Thyroid gland (tissue), 4 donors: Measurements from ENCODE around the gene ZBTB42. TPM values are rescaled to one million over a fixed set of nuclear protein-coding genes. Genes with fewer than 3 reads are reported as not detected.
"Not testable (repeated sequence)": the region's sequence is repeated elsewhere in the genome, so short reads cannot be mapped to it uniquely, and the experiment has no call there.

Experiments used
- DNase-seq, 2 donors: peaks; one replicate each; pipeline ENCODE4 v3.0.0-alpha.2; 2019
- H3K27ac ChIP-seq, 3 donors: fragments of 200-600 bp; sonication (generic); 1 replicate in 2 of 3; 2 replicates in 1 of 3; pipeline ENCODE4 v1.5.1; 2016 to 2019; ENCODE audit warnings: mild to moderate bottlenecking in 1 of 3, moderate library complexity in 1 of 3
- H3K27me3 ChIP-seq: fragments of 200-600 bp; sonication (generic); one replicate; pipeline ENCODE4 v1.5.1; 2019
- H3K36me3 ChIP-seq, 2 donors: fragments of 200-600 bp; sonication (generic); one replicate each; pipeline ENCODE4 v1.5.1; 2016 to 2019
- H3K4me1 ChIP-seq, 2 donors: fragments of 200-600 bp; sonication (generic); one replicate each; pipeline ENCODE4 v1.5.1; 2017 to 2019
- H3K4me3 ChIP-seq, 3 donors: fragments of 200-600 bp; sonication (generic); replicated peaks in 1 of 3; 1 replicate in 2 of 3; 2 replicates in 1 of 3; pipeline ENCODE4 v1.5.1; 2016; ENCODE audit warnings: mild to moderate bottlenecking in 1 of 3
- H3K9me3 ChIP-seq: fragments of 200-600 bp; sonication (generic); one replicate; pipeline ENCODE4 v1.5.1; 2017
- CTCF ChIP-seq, 6 experiments: fragments of 200-600 bp in 3 of 6; fragments of 450-650 bp in 3 of 6; sonication (generic) in 3 of 6; IDR thresholded peaks; one replicate each; pipeline ENCODE4 v1.5.1; 2016 to 2019; ENCODE audit warnings: antibody characterized with exemption in 6 of 6, mild to moderate bottlenecking in 2 of 6, inconsistent platforms in 1 of 6, moderate library complexity in 1 of 6
- POLR2A ChIP-seq, 2 donors: fragments of 450-650 bp; IDR thresholded peaks; one replicate each; pipeline ENCODE4 v1.6.1; 2017; ENCODE audit warnings: antibody characterized with exemption in 2 of 2, mild to moderate bottlenecking in 2 of 2, moderate library complexity in 1 of 2
- WGBS, 2 donors: methylation state at CpG; one replicate each; pipeline ENCODE4 v1.1.5; 2017; 5-methylcytosine and 5-hydroxymethylcytosine counted together
- intact Hi-C: fragments of 100-400 bp; cut with DNase I; formaldehyde crosslinking; loops from one replicate; pipeline ENCODE4 v1.15.1; 2023
- total RNA-seq, 4 donors: library from RNA; depleted of rRNA; stranded (reverse); fragments of >200 nt; gene quantifications; one replicate each; pipeline ENCODE4 v1.2.3, GENCODE V29; 2016

The ZBTB42 gene
- total RNA-seq, 4 donors from 2014 or later: 12.9 to 29.4 (median 16.8) TPM

- no peak overlapping the region for H3K27ac ChIP-seq
- WGBS, 2 donors: 87 to 89% methylated on average over 7 of the region's 7 CpGs
- intact Hi-C loops: no loop called here
- no peaks in the 10 kb centered on the region for H3K27me3 ChIP-seq
- H3K4me3 ChIP-seq: no peak overlapping the region
- H3K36me3 ChIP-seq: no peaks in the 10 kb centered on the region
- no peaks in the 10 kb centered on the region for H3K9me3 ChIP-seq
- TF ChIP-seq CTCF (IDR thresholded peaks at IDR 0.05) (no peak), POLR2A (IDR thresholded peaks at IDR 0.05) (no peak)
- peaks cover 14 to 21% of the 10 kb centered on the region in 2 donors for H3K4me1 ChIP-seq
- no peak for DNase-seq
These were observed 12.4 kb downstream of the ZBTB42 start for GRCh38 chr14:104813286-104813685.

- peak overlapping the region in 1 of 3 donors; percentile 93 for H3K27ac ChIP-seq
- peaks cover 14 to 21% of the 10 kb centered on the region in 2 donors for H3K4me1 ChIP-seq
- H3K4me3 ChIP-seq: peak overlapping the region in 1 of 3 donors; percentile 70
- H3K27me3 ChIP-seq, DNase-seq, H3K9me3 ChIP-seq, H3K36me3 ChIP-seq, intact Hi-C loops: not testable (repeated sequence)
- WGBS, 2 donors: 81 to 86% methylated on average over 15 of the region's 15 CpGs
These were observed 13.8 kb downstream of the ZBTB42 start for GRCh38 chr14:104814701-104815100.

- intact Hi-C loops: no loop called here
- Histone ChIP-seq H3K27me3 (no peaks in the 10 kb centered on the region), H3K9me3 (no peaks in the 10 kb centered on the region), H3K27ac (peak overlapping the region; percentile 87 to 98 (median 93)), H3K4me1 (peaks cover 14 to 21% of the 10 kb centered on the region in 2 donors), H3K36me3 (no peaks in the 10 kb centered on the region), H3K4me3 (peak overlapping the region; percentile 26 to 79 (median 70))
- DNase-seq: peak; percentile 49 to 75
- TF ChIP-seq POLR2A (IDR thresholded peaks at IDR 0.05) (no peak), CTCF (IDR thresholded peaks at IDR 0.05) (no peak)
- WGBS, 2 donors: 0 to 7% methylated on average over 7 of the region's 8 CpGs
These were observed 15.6 kb downstream of the ZBTB42 start for GRCh38 chr14:104816616-104816884.

- 95 to 100% methylated on average over 8 of the region's 8 CpGs for WGBS, 2 donors
- Histone ChIP-seq H3K27me3 (no peaks in the 10 kb centered on the region), H3K9me3 (no peaks in the 10 kb centered on the region), H3K36me3 (no peaks in the 10 kb centered on the region), H3K4me3 (no peak overlapping the region), H3K4me1 (peaks cover 14 to 21% of the 10 kb centered on the region in 2 donors), H3K27ac (peak overlapping the region in 1 of 3 donors; percentile 58)
- no peak for DNase-seq
- intact Hi-C loops: no loop called here
- TF ChIP-seq POLR2A (IDR thresholded peaks at IDR 0.05) (no peak), CTCF (IDR thresholded peaks at IDR 0.05) (no peak)
These were observed 17.2 kb downstream of the ZBTB42 start for GRCh38 chr14:104817930-104818713.

- no peak for DNase-seq
- 75 to 86% methylated on average over 6 to 8 of the region's 9 CpGs for WGBS, 2 donors
- peaks cover 14 to 21% of the 10 kb centered on the region in 2 donors for H3K4me1 ChIP-seq
- intact Hi-C loops: no loop called here
- no peaks in the 10 kb centered on the region for H3K9me3 ChIP-seq
- no peaks in the 10 kb centered on the region for H3K27me3 ChIP-seq
- no peak overlapping the region for H3K27ac ChIP-seq
- H3K36me3 ChIP-seq: no peaks in the 10 kb centered on the region
- no peak overlapping the region for H3K4me3 ChIP-seq
- TF ChIP-seq CTCF (IDR thresholded peaks at IDR 0.05) (no peak), POLR2A (IDR thresholded peaks at IDR 0.05) (no peak)
These were observed 17.8 kb downstream of the ZBTB42 start for GRCh38 chr14:104818714-104819161.
